NCI-H2107 treated with DMSO at 0.1 percent for 48 hours (cell line): ENCODE data around the gene NHLH1.

ENCODE experiments used
- DNase-seq: peaks from one replicate; lab custom pipeline; 2025; ENCODE audit not compliant: unreplicated experiment; lab: John Stamatoyannopoulos, UW

Gene NHLH1

GRCh38 chr1:160366731-160367515 is at the start of gene NHLH1:
NHLH1 (plus strand) TSS chr1:160367071; CDS start chr1:160370732, 3,661 bp downstream.
- no peak for DNase-seq

GRCh38 chr1:160322831-160323230 is 44.0 kb upstream of the NHLH1 start:
- no peak for DNase-seq

- peak; percentile 99 for DNase-seq
These were observed 41.6 kb upstream of the NHLH1 start for GRCh38 chr1:160325252-160325651.

- DNase-seq, result no peak
These were observed 40.5 kb upstream of the NHLH1 start for GRCh38 chr1:160326418-160326817.

- peak; percentile 60 for DNase-seq
These were observed 38.7 kb upstream of the NHLH1 start for GRCh38 chr1:160328184-160328583.

- DNase-seq, result no peak
These were observed 36.8 kb upstream of the NHLH1 start for GRCh38 chr1:160330119-160330518.

GRCh38 chr1:160332516-160332915 is 34.4 kb upstream of the NHLH1 start:
- no peak for DNase-seq

GRCh38 chr1:160338580-160338979 is 28.3 kb upstream of the NHLH1 start:
- no peak for DNase-seq

GRCh38 chr1:160340146-160340545 is 26.7 kb upstream of the NHLH1 start:
- no peak for DNase-seq

- no peak for DNase-seq
These were observed 26.0 kb upstream of the NHLH1 start for GRCh38 chr1:160340866-160341265.

- no peak for DNase-seq
These were observed 24.3 kb upstream of the NHLH1 start for GRCh38 chr1:160342526-160342925.

- DNase-seq, result peak; percentile 89
These were observed 23.7 kb upstream of the NHLH1 start, which contains the start of the genes COPA and NCSTN for GRCh38 chr1:160342953-160343869. COPA (minus strand) TSS chr1:160343250; CDS start chr1:160343170, 80 bp downstream. NCSTN (plus strand) TSS chr1:160343383; CDS start chr1:160343397, 14 bp downstream.

- DNase-seq, result no peak
These were observed 22.6 kb upstream of the NHLH1 start for GRCh38 chr1:160344241-160344640.

GRCh38 chr1:160344936-160345335 is 21.9 kb upstream of the NHLH1 start:
- DNase-seq, result no peak

- no peak for DNase-seq
These were observed 20.4 kb upstream of the NHLH1 start for GRCh38 chr1:160346463-160346862.

GRCh38 chr1:160346958-160347357 is 19.9 kb upstream of the NHLH1 start:
- no peak for DNase-seq

GRCh38 chr1:160351629-160352028 is 15.2 kb upstream of the NHLH1 start:
- no peak for DNase-seq

GRCh38 chr1:160352555-160352954 is 14.3 kb upstream of the NHLH1 start:
- DNase-seq, result no peak

- no peak for DNase-seq
These were observed 13.6 kb upstream of the NHLH1 start for GRCh38 chr1:160353223-160353622.

GRCh38 chr1:160354388-160354985 is 12.4 kb upstream of the NHLH1 start:
- DNase-seq, result no peak

- no peak for DNase-seq
These were observed 9.4 kb upstream of the NHLH1 start for GRCh38 chr1:160357286-160358002.
